ENCODE data around the gene SOX15. TPM values are rescaled to one million over a fixed set of nuclear protein-coding genes. Genes with fewer than 3 reads are reported as not detected.

The SOX15 gene
- total RNA-seq, 1 donor from 2014 or later: 0.51 TPM

- Mint-ChIP-seq H3K4me1 (peaks cover 32% of the 10 kb centered on the region), H3K4me3 (peak overlapping the region; percentile 95), H3K9me3 (no peaks in the 10 kb centered on the region), H3K36me3 (peaks cover 19% of the 10 kb centered on the region), H3K27me3 (ENCODE audit: insufficient read depth, low read depth) (peaks cover 6% of the 10 kb centered on the region), H3K27ac (peak overlapping the region; percentile 53)
- Histone ChIP-seq H3K4me1 (peaks cover 16% of the 10 kb centered on the region), H4K20me1 (ENCODE audit: low read depth) (peaks cover 52% of the 10 kb centered on the region), H3K79me2 (ENCODE audit: low read depth) (peaks cover 54% of the 10 kb centered on the region), H3K4me2 (peak overlapping the region; percentile 80), H3K27me3 (no peaks in the 10 kb centered on the region), H3K9ac (peak overlapping the region; percentile 70), H3K36me3 (no peaks in the 10 kb centered on the region), H3K27ac (no peak overlapping the region), H3K9me3 (ENCODE audit: low read depth) (no peaks in the 10 kb centered on the region), H2AFZ (replicated peaks) (no peak overlapping the region), H3F3A (ENCODE audit: low read depth) (peaks cover 17% of the 10 kb centered on the region), H3K4me3 (peak overlapping the region; percentile 71)
- no peak for DNase-seq (ENCODE audit: low spot score)
- no peak for TF ChIP-seq EZH2 (IDR thresholded peaks at IDR 0.05)
- no peak for TF ChIP-seq EZH2phosphoT487 (IDR thresholded peaks at IDR 0.05)
- peak; percentile 12 for TF ChIP-seq CTCF (IDR thresholded peaks at IDR 0.05)
Observed at GRCh38 chr17:7613769-7614424, 24.0 kb upstream of the SOX15 start.

GRCh38 chr17:7612294-7612640 lies 22.4 kb upstream of the SOX15 start:
- H3K27me3 Mint-ChIP-seq (ENCODE audit: insufficient read depth, low read depth): peaks cover 6% of the 10 kb centered on the region
- Histone ChIP-seq H3K27ac (no peak overlapping the region), H3K79me2 (ENCODE audit: low read depth) (peaks cover 70% of the 10 kb centered on the region), H3K9ac (no peak overlapping the region), H3K4me1 (peaks cover 16% of the 10 kb centered on the region), H3F3A (ENCODE audit: low read depth) (peaks cover 17% of the 10 kb centered on the region), H3K4me3 (peak overlapping the region; percentile 71), H4K20me1 (ENCODE audit: low read depth) (peaks cover 63% of the 10 kb centered on the region), H3K27me3 (no peaks in the 10 kb centered on the region), H2AFZ (replicated peaks) (no peak overlapping the region), H3K9me3 (ENCODE audit: low read depth) (no peaks in the 10 kb centered on the region), H3K36me3 (no peaks in the 10 kb centered on the region), H3K4me2 (peak overlapping the region; percentile 52)
- no peak overlapping the region for H3K27ac Mint-ChIP-seq
- H3K4me3 Mint-ChIP-seq: peak overlapping the region; percentile 34
- H3K4me1 Mint-ChIP-seq: peaks cover 32% of the 10 kb centered on the region
- no peaks in the 10 kb centered on the region for H3K9me3 Mint-ChIP-seq
- no peak for DNase-seq (ENCODE audit: low spot score)
- TF ChIP-seq EZH2phosphoT487 (IDR thresholded peaks at IDR 0.05) (no peak), CTCF (IDR thresholded peaks at IDR 0.05) (no peak), EZH2 (IDR thresholded peaks at IDR 0.05) (no peak)
- peaks cover 21% of the 10 kb centered on the region for H3K36me3 Mint-ChIP-seq

- H3K27ac Mint-ChIP-seq: no peak overlapping the region
- H3K9me3 Mint-ChIP-seq: no peaks in the 10 kb centered on the region
- peaks cover 6% of the 10 kb centered on the region for H3K27me3 Mint-ChIP-seq (ENCODE audit: insufficient read depth, low read depth)
- Histone ChIP-seq H3K4me2 (peak overlapping the region; percentile 52), H3K27me3 (no peaks in the 10 kb centered on the region), H3K4me3 (peak overlapping the region; percentile 71), H3K36me3 (no peaks in the 10 kb centered on the region), H3K9ac (no peak overlapping the region), H3K4me1 (peaks cover 16% of the 10 kb centered on the region), H4K20me1 (ENCODE audit: low read depth) (peaks cover 68% of the 10 kb centered on the region), H3K79me2 (ENCODE audit: low read depth) (peaks cover 75% of the 10 kb centered on the region), H3F3A (ENCODE audit: low read depth) (peaks cover 17% of the 10 kb centered on the region), H2AFZ (replicated peaks) (no peak overlapping the region), H3K9me3 (ENCODE audit: low read depth) (no peaks in the 10 kb centered on the region), H3K27ac (no peak overlapping the region)
- TF ChIP-seq CTCF (IDR thresholded peaks at IDR 0.05) (no peak), EZH2phosphoT487 (IDR thresholded peaks at IDR 0.05) (no peak), EZH2 (IDR thresholded peaks at IDR 0.05) (no peak)
- H3K4me3 Mint-ChIP-seq: peak overlapping the region; percentile 34
- peaks cover 21% of the 10 kb centered on the region for H3K36me3 Mint-ChIP-seq
- H3K4me1 Mint-ChIP-seq: peaks cover 32% of the 10 kb centered on the region
- DNase-seq (ENCODE audit: low spot score): no peak
Observed at GRCh38 chr17:7611635-7612293, 21.9 kb upstream of the SOX15 start.

Measured in neural progenitor cell (in vitro differentiated cells).